ENCODE results near the gene TBX1. TPM values are rescaled to one million over a fixed set of nuclear protein-coding genes. Genes with fewer than 3 reads are reported as not detected.

The TBX1 gene
- total and polyA plus RNA-seq, 4 experiments from 2014 or later, result not detected

DNA sequence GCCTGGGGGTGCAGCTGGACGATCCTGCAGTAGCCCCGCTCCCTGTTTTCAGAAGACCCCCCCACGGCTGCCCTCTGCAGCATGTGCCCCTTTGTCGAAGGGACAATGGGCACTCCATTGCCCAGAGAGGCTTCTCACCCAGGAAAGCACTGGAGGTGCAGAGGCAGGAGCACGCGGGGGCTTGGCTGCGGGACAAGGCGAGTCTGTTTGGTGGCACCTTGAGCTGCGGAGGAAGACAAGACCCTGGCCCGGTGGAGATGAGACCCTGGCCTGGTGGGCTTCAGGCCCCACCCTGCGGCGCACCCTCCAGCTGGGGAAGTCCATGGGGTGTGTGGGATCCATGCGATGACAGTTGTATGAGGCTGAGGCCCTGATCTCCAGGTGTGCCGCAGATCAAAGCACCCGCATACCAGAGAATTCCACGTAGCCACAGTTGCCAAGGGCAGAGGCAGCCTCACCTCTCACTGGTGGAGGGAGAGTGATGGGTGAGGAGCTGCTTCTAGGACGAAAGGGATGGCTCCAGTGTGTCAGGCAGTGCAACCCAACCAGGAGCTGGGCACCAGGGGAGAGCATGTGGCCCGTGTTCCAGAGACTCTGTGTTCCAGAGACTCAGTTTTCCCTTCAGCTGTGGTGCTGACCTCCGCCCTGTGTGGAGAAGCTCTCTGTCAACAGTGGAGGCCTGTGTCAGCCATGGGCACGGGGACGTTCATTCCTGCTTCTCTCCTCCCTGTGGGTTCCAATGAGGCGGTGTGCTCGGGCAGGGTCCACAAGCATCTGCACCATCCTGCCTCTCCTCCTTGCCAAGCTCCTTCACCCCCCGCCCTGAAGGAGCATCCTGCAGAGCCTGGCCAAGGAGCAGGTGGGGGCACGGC is 10.0 kb downstream of the TBX1 start:
- Mint-ChIP-seq H3K27ac (no peak overlapping the region), H3K27me3 (peaks cover 52% of the 10 kb centered on the region in 2 donors), H3K9me3 (no peaks in the 10 kb centered on the region), H3K4me1 (peaks cover 0 to 8% (median 5%) of the 10 kb centered on the region in 4 donors), H3K4me3 (no peak overlapping the region), H3K36me3 (no peaks in the 10 kb centered on the region)
- ChIA-PET CTCF (ENCODE audit: partially characterized antibody) (no interaction called here), POLR2A (ENCODE audit: partially characterized antibody) (no interaction called here)
- Histone ChIP-seq H3K4me3 (ENCODE audit: low read length in 2 of 2) (no peak overlapping the region), H3K27me3 (ENCODE audit: insufficient read depth, low read length) (peaks cover 14% of the 10 kb centered on the region), H3K9me3 (ENCODE audit: control insufficient read depth in 1 of 2, low read length in 2 of 2) (no peaks in the 10 kb centered on the region), H3K27ac (ENCODE audit: low read depth, low read length) (no peak overlapping the region), H3K36me3 (ENCODE audit: insufficient read depth, low read length) (no peaks in the 10 kb centered on the region), H3K4me1 (ENCODE audit: insufficient read depth, low read length) (peaks cover 30% of the 10 kb centered on the region)
- no peak for DNase-seq
- intact Hi-C loops (cut with micrococcal nuclease), result no loop called here

DNA sequence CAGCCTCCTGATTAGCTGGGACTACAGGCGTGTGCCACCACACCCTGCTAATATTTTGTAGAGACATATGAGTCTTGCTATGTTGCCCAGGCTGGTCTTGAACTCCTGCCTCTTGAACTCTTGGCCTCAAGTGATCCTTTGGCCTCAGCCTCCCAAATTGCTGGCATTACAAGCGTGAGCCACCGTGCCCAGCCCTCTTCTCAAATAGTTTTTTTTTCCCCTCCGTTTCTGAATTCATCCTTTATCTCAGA is 11.8 kb downstream of the TBX1 start:
- H3K4me3 Mint-ChIP-seq, result no peak overlapping the region
- H3K27ac Mint-ChIP-seq, result no peak overlapping the region
- no peak overlapping the region for H3K27ac ChIP-seq (ENCODE audit: low read depth, low read length)
- H3K27me3 Mint-ChIP-seq, result peaks cover 50 to 55% of the 10 kb centered on the region in 2 donors
- no peak overlapping the region for H3K4me3 ChIP-seq (ENCODE audit: low read length in 2 of 2)
- H3K9me3 Mint-ChIP-seq, result no peaks in the 10 kb centered on the region
- ChIA-PET CTCF (ENCODE audit: partially characterized antibody) (interaction anchor here (0.9 kb wide), 1 partner anchor 10 kb away, joined by 3 read pairs; no protein-coding TSS in a partner anchor), POLR2A (ENCODE audit: partially characterized antibody) (no interaction called here)
- intact Hi-C loops (cut with micrococcal nuclease), result no loop called here
- H3K4me1 Mint-ChIP-seq, result peaks cover 2 to 10% (median 7%) of the 10 kb centered on the region in 4 donors
- DNase-seq, result no peak
- no peaks in the 10 kb centered on the region for H3K36me3 Mint-ChIP-seq
- H3K4me1 ChIP-seq (ENCODE audit: insufficient read depth, low read length), result peaks cover 29% of the 10 kb centered on the region
- no peaks in the 10 kb centered on the region for H3K36me3 ChIP-seq (ENCODE audit: insufficient read depth, low read length)
- peaks cover 13% of the 10 kb centered on the region for H3K27me3 ChIP-seq (ENCODE audit: insufficient read depth, low read length)
- no peaks in the 10 kb centered on the region for H3K9me3 ChIP-seq (ENCODE audit: control insufficient read depth in 1 of 2, low read length in 2 of 2)

DNA sequence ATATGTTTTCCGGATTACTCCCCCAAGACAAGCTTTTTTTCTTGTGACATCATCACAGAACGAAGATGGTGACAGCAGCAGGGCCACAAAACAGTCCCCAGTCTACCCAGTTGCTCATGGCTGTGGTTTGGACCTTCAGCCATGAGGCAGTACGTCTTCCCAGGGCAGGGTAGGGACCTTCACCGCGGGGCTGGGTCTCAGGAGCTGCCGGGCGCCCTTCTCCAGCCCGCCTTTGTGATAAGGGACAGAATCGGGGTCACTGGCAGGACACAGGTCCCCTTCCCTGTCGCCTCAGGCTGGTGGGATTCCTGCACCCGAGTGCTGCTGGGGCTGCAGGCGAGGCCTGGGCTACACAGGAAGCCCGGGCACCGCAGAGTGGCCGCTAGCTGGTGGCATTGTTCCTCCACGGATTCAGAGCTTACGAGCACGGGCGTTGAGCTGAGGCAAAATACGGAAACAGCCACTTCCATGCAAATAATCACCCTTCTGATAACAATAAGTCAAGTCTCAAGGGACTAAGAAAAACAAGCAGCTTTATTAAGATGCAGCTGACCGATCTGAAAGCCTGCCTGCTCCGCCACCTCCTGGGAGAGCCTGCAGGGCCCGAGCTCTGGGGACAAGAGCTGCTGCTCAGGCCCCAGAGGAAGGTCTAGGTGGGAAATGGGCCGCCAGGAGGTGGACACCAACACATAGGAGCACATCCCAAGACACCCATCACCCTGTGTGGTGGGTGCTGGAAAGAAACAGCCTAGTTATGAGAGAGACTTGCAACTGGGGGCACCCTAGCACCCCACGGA is 12.3 kb downstream of the TBX1 start:
- peaks cover 2 to 8% (median 5%) of the 10 kb centered on the region in 4 donors for H3K4me1 Mint-ChIP-seq
- peaks cover 45 to 50% of the 10 kb centered on the region in 2 donors for H3K27me3 Mint-ChIP-seq
- no peak overlapping the region for H3K4me3 ChIP-seq (ENCODE audit: low read length in 2 of 2)
- no peaks in the 10 kb centered on the region for H3K36me3 ChIP-seq (ENCODE audit: insufficient read depth, low read length)
- CTCF ChIA-PET (ENCODE audit: partially characterized antibody), result interaction anchor here (0.9 kb wide), 1 partner anchor 10 kb away, joined by 3 read pairs; no protein-coding TSS in a partner anchor
- peaks cover 8% of the 10 kb centered on the region for H3K27me3 ChIP-seq (ENCODE audit: insufficient read depth, low read length)
- POLR2A ChIA-PET (ENCODE audit: partially characterized antibody), result no interaction called here
- peaks cover 24% of the 10 kb centered on the region for H3K4me1 ChIP-seq (ENCODE audit: insufficient read depth, low read length)
- H3K27ac ChIP-seq (ENCODE audit: low read depth, low read length), result no peak overlapping the region
- H3K4me3 Mint-ChIP-seq, result no peak overlapping the region
- H3K36me3 Mint-ChIP-seq, result no peaks in the 10 kb centered on the region
- no peaks in the 10 kb centered on the region for H3K9me3 Mint-ChIP-seq
- intact Hi-C loops (cut with micrococcal nuclease), result no loop called here
- no peak overlapping the region for H3K27ac Mint-ChIP-seq
- DNase-seq, result no peak
- H3K9me3 ChIP-seq (ENCODE audit: control insufficient read depth in 1 of 2, low read length in 2 of 2), result no peaks in the 10 kb centered on the region

DNA sequence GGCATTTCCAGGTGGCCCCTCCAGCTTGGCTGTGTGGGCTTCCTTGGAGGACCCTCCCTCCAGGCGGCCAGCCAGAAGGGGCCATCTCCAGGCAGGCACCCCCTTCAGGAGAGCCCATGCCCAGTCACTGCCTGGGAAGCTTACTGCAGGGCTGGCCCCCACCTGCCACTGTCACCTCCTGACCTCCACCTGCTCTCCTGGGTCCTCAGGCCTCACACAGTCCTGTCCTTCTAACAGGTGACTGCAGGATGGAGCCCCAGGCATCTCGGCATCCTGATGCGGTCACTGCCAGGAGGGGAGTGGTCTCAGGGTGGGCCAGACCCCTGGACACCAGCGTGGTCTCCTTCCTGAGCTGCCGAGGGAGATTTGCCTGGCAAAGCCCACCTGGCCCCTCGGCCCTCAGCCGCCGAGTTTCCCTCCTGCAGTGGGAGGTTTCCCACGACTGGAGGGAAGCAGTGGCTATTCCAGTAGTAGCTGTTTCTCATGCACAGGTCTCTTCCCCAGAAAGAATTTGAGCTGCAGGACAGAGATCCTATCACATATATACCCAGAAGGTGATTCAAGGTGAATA is 13.0 kb downstream of the TBX1 start:
- Mint-ChIP-seq H3K27ac (no peak overlapping the region), H3K4me3 (no peak overlapping the region), H3K36me3 (no peaks in the 10 kb centered on the region), H3K4me1 (peaks cover 2 to 8% (median 5%) of the 10 kb centered on the region in 4 donors), H3K27me3 (peaks cover 44 to 47% of the 10 kb centered on the region in 2 donors), H3K9me3 (no peaks in the 10 kb centered on the region)
- H3K4me3 ChIP-seq (ENCODE audit: low read length in 2 of 2), result no peak overlapping the region
- no peaks in the 10 kb centered on the region for H3K36me3 ChIP-seq (ENCODE audit: insufficient read depth, low read length)
- H3K4me1 ChIP-seq (ENCODE audit: insufficient read depth, low read length), result peaks cover 20% of the 10 kb centered on the region
- intact Hi-C loops (cut with micrococcal nuclease), result no loop called here
- CTCF ChIA-PET (ENCODE audit: partially characterized antibody), result no interaction called here
- H3K27me3 ChIP-seq (ENCODE audit: insufficient read depth, low read length), result peaks cover under 1% of the 10 kb centered on the region
- H3K27ac ChIP-seq (ENCODE audit: low read depth, low read length), result no peak overlapping the region
- no peaks in the 10 kb centered on the region for H3K9me3 ChIP-seq (ENCODE audit: control insufficient read depth in 1 of 2, low read length in 2 of 2)
- POLR2A ChIA-PET (ENCODE audit: partially characterized antibody), result no interaction called here
- DNase-seq, result no peak

GRCh38 chr22:19774628-19775027 is 14.1 kb downstream of the TBX1 start:
- peaks cover 39 to 47% of the 10 kb centered on the region in 2 donors for H3K27me3 Mint-ChIP-seq
- H3K4me3 ChIP-seq (ENCODE audit: low read length in 2 of 2), result no peak overlapping the region
- CTCF ChIA-PET (ENCODE audit: partially characterized antibody), result no interaction called here
- H3K4me1 Mint-ChIP-seq, result peaks cover 2 to 8% (median 4%) of the 10 kb centered on the region in 4 donors
- no peaks in the 10 kb centered on the region for H3K36me3 ChIP-seq (ENCODE audit: insufficient read depth, low read length)
- POLR2A ChIA-PET (ENCODE audit: partially characterized antibody), result no interaction called here
- no peak for DNase-seq
- H3K4me1 ChIP-seq (ENCODE audit: insufficient read depth, low read length), result peaks cover 20% of the 10 kb centered on the region
- H3K9me3 Mint-ChIP-seq, result peaks cover 0 to 2% (median 0%) of the 10 kb centered on the region in 8 donors
- H3K27ac Mint-ChIP-seq, result no peak overlapping the region
- H3K36me3 Mint-ChIP-seq, result no peaks in the 10 kb centered on the region
- intact Hi-C loops (cut with micrococcal nuclease), result no loop called here
- no peak overlapping the region for H3K4me3 Mint-ChIP-seq
- no peaks in the 10 kb centered on the region for H3K9me3 ChIP-seq (ENCODE audit: control insufficient read depth in 1 of 2, low read length in 2 of 2)
- H3K27ac ChIP-seq (ENCODE audit: low read depth, low read length), result no peak overlapping the region
- H3K27me3 ChIP-seq (ENCODE audit: insufficient read depth, low read length), result no peaks in the 10 kb centered on the region

GRCh38 chr22:19775496-19776325 is 15.1 kb downstream of the TBX1 start:
- POLR2A ChIA-PET (ENCODE audit: partially characterized antibody), result no interaction called here
- H3K4me1 Mint-ChIP-seq, result peaks cover 2 to 13% (median 7%) of the 10 kb centered on the region in 4 donors
- H3K4me3 ChIP-seq (ENCODE audit: low read length in 2 of 2), result no peak overlapping the region
- intact Hi-C loops (cut with micrococcal nuclease), result no loop called here
- H3K36me3 Mint-ChIP-seq, result no peaks in the 10 kb centered on the region
- H3K36me3 ChIP-seq (ENCODE audit: insufficient read depth, low read length), result no peaks in the 10 kb centered on the region
- H3K27me3 ChIP-seq (ENCODE audit: insufficient read depth, low read length), result no peaks in the 10 kb centered on the region
- peaks cover 0 to 2% (median 0%) of the 10 kb centered on the region in 8 donors for H3K9me3 Mint-ChIP-seq
- no peak overlapping the region for H3K4me3 Mint-ChIP-seq
- H3K27ac ChIP-seq (ENCODE audit: low read depth, low read length), result no peak overlapping the region
- CTCF ChIA-PET (ENCODE audit: partially characterized antibody), result no interaction called here
- no peaks in the 10 kb centered on the region for H3K9me3 ChIP-seq (ENCODE audit: control insufficient read depth in 1 of 2, low read length in 2 of 2)
- H3K27me3 Mint-ChIP-seq, result peaks cover 37 to 46% of the 10 kb centered on the region in 2 donors
- no peak for DNase-seq
- peaks cover 20% of the 10 kb centered on the region for H3K4me1 ChIP-seq (ENCODE audit: insufficient read depth, low read length)
- H3K27ac Mint-ChIP-seq, result no peak overlapping the region

Data from CD4-positive, alpha-beta memory T cell (primary cell).